NCI-H226 (cell line): ENCODE measurements around the gene ADCYAP1R1.

Experiments used
- DNase-seq: peaks from one replicate; pipeline ENCODE4 v3.0.0-alpha.2; 2015

ADCYAP1R1 gene

DNA sequence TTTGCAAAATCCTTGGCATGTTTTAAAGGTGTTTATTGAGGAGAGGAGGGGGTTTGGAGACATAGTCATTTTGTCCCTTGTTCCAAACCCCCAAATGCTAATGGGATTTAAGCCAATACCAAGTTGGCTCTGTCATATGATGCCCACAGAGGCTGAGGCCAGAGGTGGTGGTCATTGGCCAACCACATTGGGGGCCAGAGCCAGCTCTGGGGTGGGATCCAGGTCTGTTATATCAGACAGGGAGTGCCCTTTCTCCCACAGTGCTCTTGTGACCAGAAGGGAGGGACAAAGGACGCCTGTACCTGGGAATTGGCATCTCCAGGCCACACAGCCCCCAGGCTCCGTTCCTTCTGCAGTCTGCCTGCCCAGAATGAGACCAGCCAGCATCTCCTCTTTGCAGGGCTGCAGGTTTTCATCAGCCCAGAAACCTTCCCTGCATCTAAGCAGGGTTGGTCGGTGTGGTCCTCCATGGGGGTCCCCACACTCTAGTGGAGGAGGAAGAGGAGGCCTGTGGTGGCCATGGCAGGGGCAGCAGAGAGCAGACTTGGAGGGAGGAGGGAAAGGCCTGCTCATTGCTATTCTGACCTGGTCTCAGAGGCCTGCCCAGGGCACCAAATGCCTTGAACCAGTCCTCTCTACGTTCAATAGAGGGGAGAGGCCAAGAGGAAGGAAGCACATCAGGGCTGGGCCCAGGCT, 17.9 kb downstream of the ADCYAP1R1 start:
- DNase-seq, result no peak

DNA sequence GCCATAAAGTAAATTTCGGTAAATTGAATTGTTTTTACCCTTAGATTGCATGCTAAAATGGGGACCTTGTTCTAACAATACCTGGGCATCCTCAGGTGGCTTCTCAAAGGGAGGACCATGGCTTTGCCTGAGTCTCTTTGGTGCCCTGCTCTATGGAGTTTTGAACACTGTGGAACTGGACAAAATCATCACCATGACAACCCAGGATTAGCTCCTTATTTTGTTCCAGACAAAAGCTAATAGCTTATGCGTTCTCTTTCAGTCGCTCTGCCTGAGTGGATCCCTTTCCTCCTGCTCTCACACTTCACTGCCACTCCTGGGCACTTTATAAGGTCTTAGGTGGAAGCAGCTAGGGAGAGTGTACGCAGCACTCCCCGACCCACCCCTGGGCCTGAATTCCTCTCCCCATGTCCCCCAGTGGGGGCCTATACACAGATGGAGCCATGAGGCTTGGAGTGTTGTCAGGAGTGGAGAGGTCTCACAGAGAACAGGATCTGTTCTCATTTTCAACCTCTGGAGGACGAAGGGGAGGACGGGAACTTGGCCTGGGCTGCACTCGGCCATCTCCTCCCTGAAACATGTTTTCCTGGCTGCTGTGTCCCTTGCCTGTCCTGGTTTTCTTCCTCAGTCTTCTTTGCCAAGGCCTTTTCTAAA, 19.0 kb downstream of the ADCYAP1R1 start:
- no peak for DNase-seq

DNA sequence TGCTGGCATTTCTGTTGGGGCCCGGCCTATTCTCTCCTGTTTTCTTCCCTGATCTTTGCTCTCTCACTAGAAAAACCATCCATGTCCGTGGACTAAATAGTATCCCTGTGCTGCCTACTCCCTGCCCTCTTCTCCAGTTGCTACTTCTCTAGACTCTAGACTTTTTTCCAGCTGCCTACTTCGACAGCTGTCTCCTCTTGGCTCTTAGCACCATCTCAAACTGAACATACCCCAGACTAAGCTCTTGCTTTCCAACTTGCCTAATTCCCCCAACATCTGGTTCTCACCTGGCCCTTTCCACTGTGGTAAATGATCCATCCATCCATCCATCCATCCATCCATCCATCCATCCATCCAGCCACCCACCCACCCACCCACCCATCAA, 19.5 kb downstream of the ADCYAP1R1 start:
- DNase-seq, result no peak

DNA sequence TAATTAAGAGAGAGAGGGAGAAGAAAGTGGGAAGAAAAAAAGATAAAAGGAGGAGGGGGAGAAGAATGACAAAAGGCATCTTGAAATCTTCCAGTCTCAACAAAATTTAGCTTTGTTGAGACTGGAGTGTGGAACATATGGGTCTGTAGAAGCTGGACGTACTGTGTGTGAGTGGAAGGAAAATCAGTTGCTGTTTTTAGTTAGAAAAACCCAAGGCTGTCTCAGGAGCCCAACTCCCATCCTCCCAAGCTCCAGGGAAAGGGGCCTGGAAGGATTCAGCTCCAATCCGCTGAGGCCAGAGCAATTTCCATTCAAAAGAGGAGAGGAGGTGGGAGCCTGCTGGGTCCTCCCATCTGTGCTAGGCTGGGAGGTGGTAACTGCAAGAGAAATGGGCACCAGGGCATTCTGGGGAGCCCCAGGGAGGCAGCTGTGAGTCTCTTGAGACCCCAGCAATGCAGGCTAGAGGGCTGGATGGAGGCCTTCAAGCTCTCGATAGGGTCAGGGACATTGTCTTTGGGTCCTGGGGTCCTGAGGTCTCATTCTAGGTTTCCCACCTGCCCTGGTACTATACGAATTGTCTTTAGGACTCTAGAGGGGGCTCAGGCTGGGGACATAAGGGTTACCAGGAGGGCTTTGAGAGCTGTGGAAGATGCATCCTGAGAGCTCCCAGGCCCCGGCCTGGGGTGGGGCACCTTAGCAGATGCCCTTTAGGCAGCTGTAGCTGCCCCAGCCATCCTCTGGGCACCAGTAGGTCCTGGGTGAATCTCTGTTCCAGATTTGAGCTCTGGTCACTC, 21.4 kb downstream of the ADCYAP1R1 start:
- no peak for DNase-seq

DNA sequence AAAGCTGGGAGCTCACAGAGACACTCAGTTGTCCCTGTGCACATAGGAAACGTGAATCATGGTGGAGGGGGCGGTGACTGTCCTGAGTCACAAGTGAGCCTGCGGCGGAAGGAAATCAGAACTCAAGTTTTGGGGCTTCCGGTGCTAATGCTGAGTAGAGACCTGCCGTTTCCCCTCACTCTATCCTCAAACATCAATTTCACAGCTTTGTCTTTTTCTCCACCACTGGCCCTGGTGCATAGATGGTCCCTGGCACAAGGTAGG, 21.9 kb downstream of the ADCYAP1R1 start:
- no peak for DNase-seq

DNA sequence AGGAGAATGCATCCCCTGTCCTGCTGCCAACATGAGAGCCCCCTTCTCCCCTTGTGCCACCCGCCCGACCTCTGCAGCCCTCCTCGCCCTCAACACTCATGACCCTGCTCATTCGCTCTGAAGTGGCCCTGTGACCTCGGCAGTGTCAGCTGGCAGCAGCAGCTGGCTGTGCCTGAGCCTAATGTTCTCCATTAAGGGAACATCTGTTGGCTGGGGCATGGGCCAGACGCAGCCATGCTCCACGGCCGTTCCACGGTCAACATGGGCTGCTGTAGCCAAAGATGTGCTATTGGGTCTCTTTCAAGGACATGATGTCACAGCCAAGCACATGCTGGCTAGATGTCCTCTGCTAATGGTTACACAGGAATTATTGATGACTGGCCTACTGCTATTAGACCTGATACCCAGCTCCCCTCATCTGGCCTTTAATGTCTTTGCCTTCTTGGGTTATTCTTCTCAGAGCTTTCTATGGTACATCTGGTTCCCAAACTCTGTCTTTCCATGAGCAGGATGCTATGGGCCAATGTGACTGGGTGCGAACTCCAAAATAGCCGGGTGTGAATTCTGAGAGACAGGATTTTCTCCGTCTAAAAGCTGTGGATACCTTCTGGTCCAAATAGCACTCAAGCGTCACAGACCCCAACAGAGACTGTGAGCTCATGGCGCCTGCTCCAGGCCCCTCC, 22.4 kb downstream of the ADCYAP1R1 start:
- no peak for DNase-seq

DNA sequence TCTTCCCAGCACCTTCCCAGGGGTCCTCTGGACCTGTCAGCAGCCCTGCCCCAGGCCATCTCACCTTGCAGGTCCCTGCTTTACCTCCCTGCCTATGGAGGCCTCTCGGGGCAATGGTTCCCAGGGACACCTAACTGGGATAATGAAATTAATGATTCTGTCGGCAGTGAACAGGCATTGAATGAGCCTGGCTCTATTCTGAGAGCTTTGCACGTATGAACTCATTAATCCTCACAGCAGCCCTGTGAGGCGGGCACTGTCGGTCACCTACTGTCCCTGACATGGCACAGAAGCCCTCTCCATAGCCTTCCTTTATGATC, 22.9 kb downstream of the ADCYAP1R1 start:
- DNase-seq, result no peak

DNA sequence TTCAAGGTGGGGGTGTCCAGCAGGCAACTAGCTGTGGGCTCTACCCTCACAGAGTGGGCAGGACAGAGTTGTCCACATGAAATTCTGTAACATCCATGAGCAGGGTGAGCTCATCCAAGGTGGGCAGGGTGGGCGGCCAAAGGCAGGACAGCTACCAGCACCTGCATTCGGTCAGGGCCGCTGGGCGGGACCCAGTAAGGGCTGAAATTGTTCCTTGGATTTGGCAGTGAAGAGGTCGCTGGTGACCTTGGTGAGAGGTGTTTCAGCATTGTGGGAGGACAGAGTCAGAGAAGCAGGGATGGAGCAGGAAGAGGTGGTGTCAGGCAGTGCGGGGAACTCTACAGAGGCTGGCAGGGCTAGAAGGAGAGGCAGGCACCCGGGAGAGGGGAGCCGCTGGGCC, 23.9 kb downstream of the ADCYAP1R1 start:
- no peak for DNase-seq

DNA sequence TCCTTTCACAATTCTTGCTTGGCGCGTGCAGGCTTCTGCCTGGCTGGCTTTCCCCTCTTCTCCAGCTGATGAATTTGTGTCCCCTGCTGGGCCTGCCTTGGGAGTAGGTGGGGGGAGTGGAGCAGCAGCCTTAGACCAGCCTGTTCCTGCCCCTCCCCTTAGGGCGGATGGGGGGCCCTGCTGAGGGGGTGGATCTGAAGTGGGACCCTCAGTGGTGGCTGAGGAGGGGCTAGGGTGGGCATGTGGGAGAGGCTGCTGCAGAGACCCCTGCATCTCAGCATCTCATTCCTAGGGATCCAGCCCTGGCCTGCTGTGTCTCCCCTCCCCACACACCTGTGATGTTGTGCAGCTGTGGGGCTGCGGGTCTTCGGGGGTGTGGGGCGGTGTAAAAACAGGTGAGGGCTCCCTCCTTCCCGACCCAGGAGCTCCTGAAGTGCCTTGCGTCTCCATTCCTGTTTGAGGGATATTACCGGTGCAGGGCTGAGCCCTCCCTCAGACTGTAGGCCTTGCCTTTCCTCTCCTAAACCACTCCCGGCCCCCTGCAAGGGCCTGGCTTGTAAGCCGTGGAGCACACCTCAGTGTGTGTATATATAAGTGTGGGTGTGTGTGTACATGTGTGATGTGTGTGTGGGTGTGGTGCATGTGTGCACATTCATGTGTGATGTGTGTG, 24.7 kb downstream of the ADCYAP1R1 start:
- DNase-seq, result no peak

DNA sequence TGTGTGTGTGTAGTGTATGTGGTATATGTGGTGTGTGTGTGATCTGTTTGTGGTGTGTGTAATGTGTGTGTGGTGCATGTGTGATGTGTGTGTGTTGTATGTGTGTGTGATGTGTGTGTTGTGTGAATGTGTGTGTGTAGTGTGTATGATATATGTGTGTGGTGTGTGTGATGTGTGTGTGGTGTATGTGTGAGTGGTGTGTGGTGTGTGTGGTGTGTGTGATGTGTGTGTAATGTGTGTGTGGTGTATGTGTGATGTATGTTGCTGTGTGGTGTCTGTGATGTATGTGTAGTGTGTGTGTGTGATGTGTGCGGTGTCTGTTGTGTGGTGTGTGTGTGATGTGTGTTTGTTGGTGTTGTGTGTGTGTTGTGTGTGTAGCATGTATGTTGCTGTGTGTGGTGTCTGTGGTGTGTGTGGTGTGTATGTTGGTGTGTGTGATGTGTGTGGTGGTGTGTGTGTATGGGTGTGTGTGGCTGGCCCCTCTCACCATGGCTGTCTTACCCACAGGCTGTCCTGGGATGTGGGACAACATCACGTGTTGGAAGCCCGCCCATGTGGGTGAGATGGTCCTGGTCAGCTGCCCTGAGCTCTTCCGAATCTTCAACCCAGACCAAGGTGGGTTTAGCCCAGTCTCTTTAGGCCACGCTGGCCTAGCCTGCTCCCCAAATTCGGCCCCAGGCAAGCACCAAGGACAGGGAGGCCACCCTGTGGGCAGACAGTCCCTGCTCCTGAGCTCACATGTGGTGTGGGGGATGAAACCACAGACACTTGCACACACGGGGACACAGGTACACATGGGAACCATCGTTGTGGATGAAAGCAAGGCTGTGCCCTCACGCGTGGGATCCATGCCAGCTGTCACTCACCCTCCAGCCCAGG, 25.6 kb downstream of the ADCYAP1R1 start:
- no peak for DNase-seq

DNA sequence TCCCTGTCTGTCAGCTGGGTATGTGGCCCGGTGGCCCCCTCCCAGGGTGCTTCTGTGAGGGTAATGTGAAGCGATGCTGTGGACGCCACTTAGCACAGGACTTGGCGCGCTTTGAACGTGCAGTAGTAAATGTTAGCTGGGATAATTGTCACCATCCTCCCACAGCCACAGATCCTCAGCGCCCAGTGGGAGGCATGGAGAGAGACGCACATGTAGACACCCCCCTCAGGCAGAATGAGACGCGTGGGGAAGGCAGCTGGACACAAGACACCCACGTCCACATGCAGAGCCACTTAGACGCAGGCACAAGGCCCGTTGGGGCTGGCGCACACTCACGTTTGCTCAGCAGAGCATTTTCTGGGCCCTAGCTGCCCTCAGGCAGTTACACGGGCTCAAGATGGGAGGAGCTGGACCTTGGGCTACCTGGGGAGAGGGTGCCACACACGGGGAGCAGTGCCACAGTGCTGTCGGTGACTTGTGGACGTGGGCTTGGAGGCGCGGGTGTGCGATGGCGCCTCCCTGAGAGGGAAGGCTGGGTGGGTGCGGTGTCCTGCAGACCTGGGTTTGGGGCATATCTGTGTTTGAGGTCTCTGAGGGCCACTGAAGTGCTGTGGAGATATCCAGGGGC, 26.4 kb downstream of the ADCYAP1R1 start:
- DNase-seq, result no peak

DNA sequence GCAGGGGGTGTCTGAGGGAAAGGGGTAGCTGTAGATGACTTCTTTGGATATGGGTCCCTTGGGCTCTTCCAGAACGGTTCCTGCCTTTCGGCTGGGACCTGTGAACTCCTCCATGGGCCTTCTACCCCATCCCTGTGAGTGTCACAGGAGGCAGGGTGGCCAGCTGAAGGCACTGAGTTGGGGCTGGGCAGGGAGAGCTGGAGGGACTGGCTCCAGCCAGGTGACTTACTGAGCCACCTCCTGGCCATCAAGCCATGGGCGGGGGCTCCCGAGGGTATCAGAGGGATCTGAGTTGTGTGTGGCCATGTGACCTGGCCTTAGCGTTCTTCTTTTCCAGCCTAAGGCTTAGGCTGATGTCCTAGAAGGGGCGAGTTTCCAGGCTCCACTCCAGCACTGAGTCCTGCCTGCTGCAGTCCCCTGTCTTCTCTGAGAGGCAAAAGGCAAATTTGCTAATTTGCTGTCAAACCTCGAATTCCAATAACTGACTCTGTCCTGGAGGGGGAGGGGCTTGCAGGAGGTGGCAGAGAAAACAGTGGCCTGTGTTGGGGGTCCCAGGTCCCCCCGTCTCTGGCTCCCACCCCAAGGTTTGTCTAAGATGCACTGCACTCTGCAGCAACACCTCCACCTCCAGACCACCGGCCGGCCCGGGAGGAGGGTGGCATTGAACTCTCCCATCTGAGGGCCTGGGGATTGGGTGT, 27.2 kb downstream of the ADCYAP1R1 start:
- DNase-seq, result no peak

DNA sequence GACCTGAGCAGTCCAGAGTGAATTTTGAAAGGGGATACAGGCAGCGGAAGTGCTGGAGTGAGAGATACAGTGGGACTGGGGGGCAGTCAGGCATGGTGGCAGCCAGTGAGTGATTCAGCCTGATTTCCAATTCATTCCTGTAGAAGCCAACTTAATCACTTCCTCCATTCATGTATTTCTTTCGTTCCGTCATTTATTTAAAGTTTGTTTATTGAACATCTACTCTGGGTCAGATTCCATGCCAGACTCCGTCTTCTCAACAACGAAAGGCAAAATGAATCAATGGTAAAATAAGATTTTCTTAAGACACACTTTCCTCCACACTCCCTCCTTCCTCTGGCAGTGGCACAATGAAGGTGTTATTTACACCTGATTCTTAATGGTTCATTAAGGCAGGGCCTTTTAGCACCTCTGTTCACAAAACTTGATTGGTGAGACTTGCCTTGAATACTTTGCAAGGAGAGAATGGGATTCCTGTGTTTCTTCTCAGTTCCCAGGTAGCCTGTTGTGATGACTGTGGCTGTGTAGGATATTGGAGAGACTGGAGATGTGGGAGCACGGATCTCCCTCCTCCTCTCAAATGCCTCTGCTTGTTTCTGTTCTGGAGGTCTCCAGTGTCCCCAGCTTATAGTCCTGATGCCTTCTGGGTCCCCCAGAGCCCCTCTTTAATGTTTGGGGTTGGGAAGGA, 27.9 kb downstream of the ADCYAP1R1 start:
- DNase-seq, result no peak

DNA sequence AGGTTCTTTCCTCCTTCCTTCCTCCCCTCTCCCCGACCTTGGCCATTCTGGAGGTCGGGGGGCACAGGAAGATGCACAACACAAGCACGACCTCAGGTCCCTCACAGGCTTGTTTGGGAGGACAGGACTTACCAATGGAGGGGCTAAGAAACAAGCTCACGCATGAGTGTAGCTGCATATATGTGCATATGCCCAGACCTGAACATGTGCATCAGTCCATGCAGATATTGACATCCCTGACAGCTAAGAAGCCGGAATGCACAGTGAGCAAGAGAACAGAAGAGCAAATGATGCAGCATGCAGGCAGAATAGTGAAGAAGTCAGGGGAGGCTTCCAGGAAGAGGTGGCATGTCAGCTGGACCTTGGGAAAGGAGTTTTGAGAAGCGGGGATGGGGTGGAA, 28.7 kb downstream of the ADCYAP1R1 start:
- DNase-seq, result no peak

DNA sequence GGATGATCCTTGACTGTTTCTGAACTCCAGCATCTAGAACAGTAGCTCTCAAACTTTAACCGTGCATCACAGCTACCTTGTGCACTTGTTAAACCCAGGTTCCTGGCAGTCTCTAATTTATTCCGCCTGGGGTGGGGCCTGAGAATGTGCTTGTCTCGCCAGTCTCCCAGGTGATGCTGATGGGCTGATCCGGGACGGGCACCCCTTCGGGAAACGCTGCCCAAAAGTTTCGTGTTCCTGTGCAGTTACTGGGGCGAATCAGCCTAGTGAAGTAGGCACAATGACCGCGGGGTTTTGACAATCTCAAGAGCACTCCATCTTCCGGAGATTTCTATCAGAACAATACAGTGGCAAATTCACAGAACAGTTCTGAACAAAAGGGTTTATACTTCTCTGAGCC, 29.9 kb downstream of the ADCYAP1R1 start:
- DNase-seq, result no peak

DNA sequence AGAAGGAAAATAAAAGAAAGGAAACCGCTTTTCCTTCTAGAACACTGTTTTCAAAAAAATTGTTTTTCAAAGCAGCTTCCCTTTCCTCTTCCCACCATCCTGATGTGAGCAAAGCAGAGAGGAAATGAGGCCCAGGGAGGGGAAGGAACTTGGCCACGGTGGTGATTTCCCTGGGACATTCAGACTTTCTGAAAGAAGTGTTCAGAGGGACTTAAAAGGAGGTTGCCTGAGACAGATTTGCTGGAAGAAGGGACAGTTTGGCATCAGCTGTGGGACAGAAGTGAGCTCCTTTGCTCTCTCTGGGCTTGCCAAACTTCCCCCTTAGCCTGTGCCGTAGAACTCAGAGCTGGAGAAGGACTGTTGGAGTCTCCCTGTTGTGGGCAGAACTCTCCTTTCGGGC, 30.3 kb downstream of the ADCYAP1R1 start:
- DNase-seq, result no peak

DNA sequence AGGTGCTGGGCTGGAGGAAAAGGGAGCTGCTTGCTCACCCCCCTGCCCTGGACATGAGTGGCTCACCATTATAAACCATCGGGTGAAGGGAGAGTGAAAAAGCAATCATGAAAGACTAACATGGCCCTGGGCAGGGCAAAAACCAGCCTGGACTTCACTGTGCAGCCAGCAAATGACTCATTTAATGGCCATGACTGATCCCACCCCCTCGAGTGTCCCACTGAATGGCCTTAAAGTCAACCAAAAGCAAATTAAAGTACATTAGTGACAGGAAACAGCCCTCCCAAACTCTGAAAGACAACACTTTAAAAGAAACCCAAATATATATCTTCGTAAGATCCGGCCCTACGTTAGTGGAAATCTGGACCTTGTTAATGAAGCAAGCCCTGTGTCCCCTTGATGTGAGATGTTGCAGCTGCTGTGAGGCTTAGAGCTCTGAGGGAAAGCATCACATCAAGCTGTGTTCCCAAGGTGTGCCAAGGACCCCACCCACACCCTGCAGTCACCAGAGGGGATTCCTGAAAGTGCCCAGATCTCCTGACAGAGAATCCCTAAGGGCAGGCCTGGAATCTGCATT, 31.2 kb downstream of the ADCYAP1R1 start:
- no peak for DNase-seq

DNA sequence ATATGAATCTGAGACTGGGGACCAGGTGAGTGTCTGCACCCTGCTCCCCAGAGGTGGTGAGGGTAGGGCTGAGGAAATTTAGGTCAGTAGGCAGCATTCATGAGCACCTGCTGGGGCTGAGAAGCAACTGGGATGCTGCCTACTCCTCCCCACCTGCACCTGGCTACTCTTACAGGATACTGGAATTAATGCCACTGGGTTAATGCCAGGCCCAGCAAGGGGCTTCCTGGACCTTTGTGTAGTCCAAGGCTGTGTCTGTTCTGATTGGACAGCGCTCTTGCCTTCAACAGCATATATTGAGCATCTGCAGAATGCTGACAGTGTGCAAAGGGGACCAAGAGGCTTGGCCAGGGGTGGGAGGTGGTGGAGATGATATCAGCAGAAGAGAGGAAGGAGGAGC, 32.1 kb downstream of the ADCYAP1R1 start:
- no peak for DNase-seq

DNA sequence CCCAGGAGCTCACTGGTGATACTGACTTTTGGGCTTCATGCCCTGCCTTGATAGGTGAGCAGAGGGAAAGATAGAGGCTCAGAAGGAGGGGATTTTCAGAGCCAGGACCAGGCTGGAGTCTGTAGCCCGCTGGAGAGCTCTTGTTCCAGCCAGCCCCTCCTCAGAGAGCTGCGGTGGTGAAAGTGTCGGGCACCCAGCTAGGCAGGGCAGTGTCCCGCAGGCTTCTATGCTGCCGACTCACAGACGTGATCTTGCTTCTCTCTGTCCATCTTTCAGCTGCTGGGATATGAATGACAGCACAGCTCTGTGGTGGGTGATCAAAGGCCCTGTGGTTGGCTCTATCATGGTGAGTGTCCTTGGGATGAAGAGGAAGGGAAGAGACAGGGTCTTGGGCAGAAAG, 35.2 kb downstream of the ADCYAP1R1 start:
- DNase-seq, result no peak

DNA sequence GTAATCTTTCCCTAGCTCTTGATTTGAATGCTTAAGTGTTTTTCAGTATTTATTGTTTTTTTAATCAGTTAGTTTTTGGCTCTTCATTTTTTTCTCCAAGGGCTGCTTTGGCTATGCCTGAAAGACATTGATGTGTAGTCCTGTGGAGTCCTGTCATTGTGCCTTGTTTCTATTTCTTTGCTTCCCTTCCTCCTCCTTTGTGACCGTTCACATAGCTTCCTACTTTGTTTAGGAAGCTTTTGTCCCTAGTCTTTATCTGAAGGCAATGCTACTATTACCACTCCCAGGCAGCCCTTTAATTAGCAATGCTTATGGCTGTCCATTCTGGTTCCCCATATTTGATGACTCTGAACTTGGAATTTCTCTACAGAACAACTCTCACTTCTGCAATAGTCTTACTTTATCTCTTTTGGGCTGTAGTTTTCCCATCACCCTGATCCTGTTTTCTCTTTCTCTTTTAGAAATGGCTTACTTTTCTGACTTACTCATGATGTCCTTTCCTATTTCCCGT, 39.9 kb downstream of the ADCYAP1R1 start:
- no peak for DNase-seq
